Small intestine (tissue), 7 donors: ENCODE data around the gene CSRP2. TPM values are rescaled to one million over a fixed set of nuclear protein-coding genes. Genes with fewer than 3 reads are reported as not detected.

ENCODE experiments used
- DNase-seq, 2 donors: peaks; one replicate each; pipeline versions ENCODE4 v3.0.0 to v3.0.0-alpha.2; 2013
- FAIRE-seq: peaks from 2 replicates; lab custom pipeline; 2012; peaks lifted over from hg19 to GRCh38; lab: Jason Lieb, UNC
- H3K27ac ChIP-seq, 3 donors: one replicate each; pipeline ENCODE4 v1.5.1; 2013; ENCODE audit warnings: low read length in 2 of 3, mild to moderate bottlenecking in 2 of 3, control low read depth in 1 of 3, inconsistent platforms in 1 of 3, low read depth in 1 of 3, moderate library complexity in 1 of 3
- H3K27me3 ChIP-seq, 3 donors: one replicate each; pipeline ENCODE4 v1.6.1; 2013; ENCODE audit warnings: low read length in 3 of 3, inconsistent platforms in 1 of 3; ENCODE audit not compliant: control insufficient read depth in 3 of 3, insufficient read depth in 3 of 3
- H3K36me3 ChIP-seq, 3 donors: one replicate each; pipeline ENCODE4 v1.6.1; 2013; ENCODE audit warnings: low read length in 3 of 3, inconsistent platforms in 1 of 3, low read depth in 1 of 3, mild to moderate bottlenecking in 1 of 3, moderate library complexity in 1 of 3; ENCODE audit not compliant: control insufficient read depth in 3 of 3, insufficient read depth in 2 of 3
- H3K4me1 ChIP-seq, 3 donors: one replicate each; pipeline ENCODE4 v1.6.1; 2013; ENCODE audit warnings: low read length in 2 of 3, inconsistent platforms in 1 of 3, low read depth in 1 of 3, mild to moderate bottlenecking in 1 of 3, moderate library complexity in 1 of 3; ENCODE audit not compliant: control insufficient read depth in 3 of 3, insufficient read depth in 2 of 3
- H3K4me3 ChIP-seq, 3 donors: one replicate each; pipeline ENCODE4 v1.5.1; 2013; ENCODE audit warnings: low read length in 3 of 3, control low read depth in 1 of 3, inconsistent platforms in 1 of 3, low read depth in 1 of 3, mild to moderate bottlenecking in 1 of 3, moderate library complexity in 1 of 3
- H3K9me3 ChIP-seq, 2 donors: one replicate each; pipeline ENCODE4 v1.6.1; 2013; ENCODE audit warnings: low read depth in 1 of 2, low read length in 1 of 2; ENCODE audit not compliant: control insufficient read depth in 2 of 2, insufficient read depth in 1 of 2
- WGBS, 3 donors: extraction: QIAGEN DNeasy Blood & Tissue Kit; methylation state at CpG; one replicate each; pipeline ENCODE4 v1.1.7; 2013; 5-methylcytosine and 5-hydroxymethylcytosine counted together
- polyA plus RNA-seq, 4 donors: library from polyadenylated mRNA; stranded (reverse) in 3 of 4; unstranded in 1 of 4; fragments of 200-250 nt in 3 of 4; fragments of 120-200 nt in 1 of 4; gene quantifications; one replicate each; pipeline versions ENCODE4 v1.2.1 to v1.2.3, GENCODE V29; 2013
- donor health status: healthy with polysubstance abuse.
- donor health status: control.
- donor health status: control.
- donor health status: Bipolar disorder and iron deficiency.
- donor health status: healthy.

Gene CSRP2
- polyA plus RNA-seq, 4 donors: 1.8 to 40.1 (median 12.6) TPM

DNA sequence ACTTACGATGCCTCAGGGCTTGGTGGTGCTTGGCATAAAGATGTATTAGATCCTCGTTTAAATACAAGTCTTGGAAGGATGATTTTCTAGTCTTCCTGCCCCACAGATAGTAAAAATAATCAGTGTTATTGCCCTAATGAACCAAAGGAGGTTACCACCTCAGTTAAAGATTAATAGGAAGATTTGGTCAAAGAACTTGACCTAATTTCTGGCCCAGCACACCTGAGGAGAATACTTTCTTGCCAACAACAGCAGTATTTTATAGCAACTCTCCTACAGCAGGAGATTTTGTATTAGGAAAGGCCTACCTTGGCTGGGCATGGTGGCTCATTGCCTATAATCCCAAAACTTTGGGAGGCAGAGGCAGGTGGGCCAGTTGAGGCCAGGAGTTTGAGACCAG lies 31.6 kb downstream of the CSRP2 start:
- H3K4me1 ChIP-seq: peaks cover 0 to 5% (median 0%) of the 10 kb centered on the region in 3 donors
- 51 to 79% (median 70%) methylated on average over 2 of the region's 2 CpGs for WGBS, 3 donors
- DNase-seq (no peak), FAIRE-seq (no peak)
- H3K9me3 ChIP-seq: no peaks in the 10 kb centered on the region
- no peak overlapping the region for H3K27ac ChIP-seq
- no peaks in the 10 kb centered on the region for H3K27me3 ChIP-seq
- H3K4me3 ChIP-seq: no peak overlapping the region
- peaks cover 2 to 12% (median 3%) of the 10 kb centered on the region in 3 donors for H3K36me3 ChIP-seq

DNA sequence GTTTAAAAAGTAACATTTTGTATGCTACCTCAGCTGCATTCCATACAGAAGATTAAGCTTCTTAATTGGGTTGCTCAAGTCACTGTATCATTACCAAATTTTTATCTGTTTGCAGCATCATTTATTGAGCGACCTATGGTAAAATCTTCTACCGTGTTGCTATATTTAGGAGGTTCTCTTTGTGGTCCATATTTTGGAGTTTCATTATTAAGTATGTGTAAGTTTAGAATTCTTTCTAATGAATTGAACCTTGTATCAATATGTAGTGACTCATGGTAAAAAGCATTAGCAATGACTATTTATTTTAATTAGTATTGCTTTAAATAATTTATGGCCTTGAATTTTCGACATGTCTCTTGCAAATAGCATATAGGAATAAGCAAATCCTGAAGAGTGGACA lies 42.2 kb downstream of the CSRP2 start:
- Histone ChIP-seq H3K27me3 (no peaks in the 10 kb centered on the region), H3K36me3 (peaks cover 0 to 8% (median 5%) of the 10 kb centered on the region in 3 donors), H3K9me3 (peaks cover 0 to 3% of the 10 kb centered on the region in 2 donors), H3K27ac (no peak overlapping the region), H3K4me1 (no peaks in the 10 kb centered on the region), H3K4me3 (no peak overlapping the region)
- DNase-seq (no peak), FAIRE-seq (no peak)
- WGBS, 3 donors: 53 to 74% (median 71%) methylated on average over 3 of the region's 3 CpGs

GRCh38 chr12:76830436-76830835 lies 48.4 kb downstream of the CSRP2 start:
- DNase-seq: no peak
- Histone ChIP-seq H3K27me3 (no peaks in the 10 kb centered on the region), H3K4me3 (no peak overlapping the region), H3K4me1 (no peaks in the 10 kb centered on the region), H3K9me3 (peaks cover 0 to 3% of the 10 kb centered on the region in 2 donors), H3K27ac (no peak overlapping the region), H3K36me3 (peaks cover 0 to 14% (median 3%) of the 10 kb centered on the region in 3 donors)
- FAIRE-seq: no peak

DNA sequence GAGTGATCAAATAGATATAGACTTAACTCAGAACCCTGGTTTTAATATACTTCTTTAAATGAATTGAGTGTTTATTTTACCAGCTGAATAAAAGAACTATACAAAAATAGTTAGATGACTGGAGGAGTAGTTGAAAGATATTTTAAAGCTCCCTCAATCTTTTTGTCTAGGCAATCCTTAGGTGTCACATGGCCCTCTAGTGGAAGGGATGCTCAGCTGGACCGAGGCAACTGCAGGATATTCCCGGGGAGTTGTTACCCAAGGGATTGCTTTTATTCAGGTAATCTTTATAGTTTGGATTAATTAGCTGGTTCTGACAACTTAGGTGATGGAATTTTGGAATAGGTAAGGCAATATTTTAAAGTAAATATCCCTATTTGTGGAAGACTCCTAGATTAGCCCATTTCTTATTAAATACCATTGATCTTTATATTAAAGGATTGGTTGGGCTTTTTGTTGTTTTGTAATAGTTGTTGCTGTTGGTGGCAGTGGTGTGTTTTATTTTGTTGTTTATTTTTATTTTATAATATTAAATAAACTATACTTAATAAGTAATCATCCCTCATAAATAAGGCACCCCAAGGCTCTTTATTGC lies 57.8 kb downstream of the CSRP2 start:
- no peak overlapping the region for H3K27ac ChIP-seq
- FAIRE-seq (no peak), DNase-seq (peak; percentile 33 to 41)
- H3K4me3 ChIP-seq: no peak overlapping the region
- no peaks in the 10 kb centered on the region for H3K9me3 ChIP-seq
- no peaks in the 10 kb centered on the region for H3K4me1 ChIP-seq
- peaks cover 0 to 6% (median 2%) of the 10 kb centered on the region in 3 donors for H3K36me3 ChIP-seq
- WGBS, 3 donors: 23 to 32% (median 31%) methylated on average over 2 of the region's 2 CpGs
- no peaks in the 10 kb centered on the region for H3K27me3 ChIP-seq

- FAIRE-seq: no peak
Observed at GRCh38 chr12:76813972-76814371, 64.8 kb downstream of the CSRP2 start.

DNA sequence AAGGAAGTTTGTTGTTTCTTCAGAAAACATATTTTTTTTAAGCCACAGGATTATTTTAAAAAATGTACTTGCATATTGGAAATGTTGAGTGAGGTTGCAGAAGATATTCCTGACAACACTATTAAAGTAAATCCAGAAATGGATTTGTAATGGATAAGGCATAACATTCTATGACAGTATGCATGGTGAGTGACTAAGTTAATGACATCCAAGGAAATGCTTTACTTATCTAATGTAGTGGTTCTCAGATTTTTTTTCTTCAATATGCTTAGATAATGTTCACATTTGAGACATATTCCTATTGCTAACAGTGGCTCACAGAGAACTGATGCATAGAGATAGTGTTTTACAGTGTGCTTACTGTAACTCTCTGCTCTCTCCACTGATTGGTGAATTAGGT lies 65.6 kb downstream of the CSRP2 start:
- Histone ChIP-seq H3K4me3 (no peak overlapping the region), H3K4me1 (peaks cover 0 to 11% (median 0%) of the 10 kb centered on the region in 3 donors), H3K27ac (no peak overlapping the region), H3K27me3 (no peaks in the 10 kb centered on the region), H3K36me3 (peaks cover under 1 to 5% (median 2%) of the 10 kb centered on the region in 3 donors), H3K9me3 (no peaks in the 10 kb centered on the region)
- DNase-seq (no peak), FAIRE-seq (no peak)

More at GRCh38 chr12:76813972-76814371, 64.8 kb downstream of the CSRP2 start:
- peaks cover 0 to 11% (median 0%) of the 10 kb centered on the region in 3 donors for H3K4me1 ChIP-seq
- WGBS, 3 donors: 79 to 89% (median 87%) methylated on average over 4 of the region's 4 CpGs
- peaks cover 0 to 5% (median 2%) of the 10 kb centered on the region in 3 donors for H3K36me3 ChIP-seq
- no peak overlapping the region for H3K4me3 ChIP-seq
- no peaks in the 10 kb centered on the region for H3K27me3 ChIP-seq
- peak in 1 of 2 donors; percentile 31 for DNase-seq
- peak overlapping the region in 1 of 3 donors; percentile 51 for H3K27ac ChIP-seq
- H3K9me3 ChIP-seq: no peaks in the 10 kb centered on the region

DNA sequence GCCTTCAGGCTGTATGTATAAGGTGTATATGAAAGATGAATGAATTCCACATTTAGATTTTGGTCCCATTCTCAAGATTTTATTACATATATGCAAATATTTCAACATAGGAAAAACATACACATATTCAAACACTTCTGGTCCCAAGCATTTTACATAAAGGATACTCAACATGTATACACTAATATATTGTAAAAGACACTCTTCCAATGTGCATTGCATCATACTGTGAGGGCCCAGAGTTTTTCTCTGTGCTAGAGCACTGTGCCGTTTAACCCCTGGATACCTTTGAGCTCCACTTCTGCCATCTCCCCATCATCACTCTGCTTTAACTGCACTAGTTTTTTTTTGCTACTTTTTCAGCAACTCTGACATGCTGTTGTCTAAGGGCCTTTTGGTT lies 66.8 kb downstream of the CSRP2 start:
- FAIRE-seq: no peak
- 92 to 100% (median 93%) methylated on average over 1 of the region's 1 CpG for WGBS, 3 donors
- H3K36me3 ChIP-seq: peaks cover 2 to 5% (median 2%) of the 10 kb centered on the region in 3 donors
- no peak overlapping the region for H3K4me3 ChIP-seq
- H3K4me1 ChIP-seq: peaks cover 0 to 11% (median 0%) of the 10 kb centered on the region in 3 donors
- no peaks in the 10 kb centered on the region for H3K9me3 ChIP-seq
- H3K27ac ChIP-seq: no peak overlapping the region
- DNase-seq: no peak
- no peaks in the 10 kb centered on the region for H3K27me3 ChIP-seq

- FAIRE-seq (no peak), DNase-seq (peak in 1 of 2 donors; percentile 91)
- no peak overlapping the region for H3K4me3 ChIP-seq
- WGBS, 3 donors: 58 to 73% (median 62%) methylated on average over 6 of the region's 6 CpGs
- H3K4me1 ChIP-seq: peaks cover 0 to 11% (median 0%) of the 10 kb centered on the region in 3 donors
- peaks cover 2 to 10% (median 5%) of the 10 kb centered on the region in 3 donors for H3K36me3 ChIP-seq
- no peaks in the 10 kb centered on the region for H3K9me3 ChIP-seq
- H3K27ac ChIP-seq: peak overlapping the region in 1 of 3 donors; percentile 88
- no peaks in the 10 kb centered on the region for H3K27me3 ChIP-seq
Observed at GRCh38 chr12:76810671-76811419, 68.0 kb downstream of the CSRP2 start.
